Lung (tissue), 12 donors: ENCODE results near the gene CCDC33. TPM values are rescaled to one million over a fixed set of nuclear protein-coding genes. Genes with fewer than 3 reads are reported as not detected.

Experiments used
- ATAC-seq: fragments of 200-7000 bp; cut with Tn5 transposase; one replicate; pipeline ENCODE4 v1.9.1; 2020; ENCODE audit warnings: moderate number of reproducible peaks; ENCODE audit not compliant: insufficient read depth, low FRiP score
- DNase-seq, 3 donors: peaks; one replicate each; pipeline ENCODE4 v3.0.0-alpha.2; 2013 to 2017
- H3K27ac ChIP-seq, 2 donors: one replicate each; pipeline ENCODE4 v1.5.1; 2013; ENCODE audit warnings: mild to moderate bottlenecking in 2 of 2, moderate library complexity in 2 of 2, control low read depth in 1 of 2, inconsistent platforms in 1 of 2, low read depth in 1 of 2, low read length in 1 of 2
- H3K27me3 ChIP-seq, 3 donors: one replicate each; pipeline ENCODE4 v1.5.1; 2013; ENCODE audit warnings: low read length in 2 of 3; ENCODE audit not compliant: control insufficient read depth in 3 of 3, insufficient read depth in 3 of 3
- H3K36me3 ChIP-seq, 4 donors: one replicate each; pipeline ENCODE4 v1.5.1; 2013; ENCODE audit warnings: low read length in 4 of 4, mild to moderate bottlenecking in 1 of 4, moderate library complexity in 1 of 4; ENCODE audit not compliant: control insufficient read depth in 4 of 4, insufficient read depth in 4 of 4
- H3K4me1 ChIP-seq, 5 donors: one replicate each; pipeline ENCODE4 v1.5.1; 2013; ENCODE audit warnings: low read length in 5 of 5, mild to moderate bottlenecking in 2 of 5, moderate library complexity in 1 of 5; ENCODE audit not compliant: control insufficient read depth in 5 of 5, insufficient read depth in 5 of 5
- H3K4me3 ChIP-seq: one replicate; pipeline ENCODE4 v1.5.1; 2013; ENCODE audit warnings: mild to moderate bottlenecking, control low read depth, moderate library complexity
- H3K9ac ChIP-seq, 2 donors: one replicate each; pipeline ENCODE4 v1.5.1; 2013; ENCODE audit warnings: low read length in 2 of 2, control low read depth in 1 of 2; ENCODE audit not compliant: insufficient read depth in 1 of 2
- H3K9me3 ChIP-seq, 4 donors: one replicate each; pipeline ENCODE4 v1.5.1; 2013; ENCODE audit warnings: low read length in 3 of 4, mild to moderate bottlenecking in 1 of 4, moderate library complexity in 1 of 4; ENCODE audit not compliant: control insufficient read depth in 4 of 4, insufficient read depth in 3 of 4
- CTCF ChIP-seq: IDR thresholded peaks from 2 replicates; pipeline ENCODE4 v1.5.1; 2012; ENCODE audit warnings: mild to moderate bottlenecking; ENCODE audit errors: control extremely low read depth, extremely low read depth
- WGBS, 2 donors: extraction: QIAGEN DNeasy Blood & Tissue Kit; methylation state at CpG; one replicate each; pipeline ENCODE4 v1.1.7; 2013; 5-methylcytosine and 5-hydroxymethylcytosine counted together
- polyA plus RNA-seq, 2 donors: library from polyadenylated mRNA; stranded (reverse); fragments of 200-250 nt; gene quantifications; one replicate each; pipeline ENCODE4 v1.2.1, GENCODE V29; 2013
- total RNA-seq, 2 donors: library from RNA; depleted of rRNA in 1 of 2; stranded (reverse); fragments of >200 nt in 1 of 2; gene quantifications; one replicate each; pipeline ENCODE4 v1.2.1, GENCODE V29; 2014 to 2021
- donor health status: control.
- donor health status: control.
- donor health status: Bipolar disorder and iron deficiency.
- donor health status: healthy.
- donor health status: DM: yes; HTN: yes; CAD: no.

CCDC33 gene
- total and polyA plus RNA-seq, 4 donors, result 4.3 to 14.1 (median 9.1) TPM

GRCh38 chr15:74275957-74276356 is 39.8 kb downstream of the CCDC33 start:
- H3K36me3 ChIP-seq, result no peaks in the 10 kb centered on the region
- H3K27ac ChIP-seq, result no peak overlapping the region
- no peaks in the 10 kb centered on the region for H3K9me3 ChIP-seq
- ATAC-seq (no peak), DNase-seq (no peak)
- H3K27me3 ChIP-seq, result peaks cover 0 to 15% (median 3%) of the 10 kb centered on the region in 3 donors
- H3K9ac ChIP-seq, result no peak overlapping the region
- TF ChIP-seq CTCF, result no peak
- no peaks in the 10 kb centered on the region for H3K4me1 ChIP-seq
- no peak overlapping the region for H3K4me3 ChIP-seq
- 89% methylated on average over 6 of the region's 6 CpGs for WGBS, 2 donors

- H3K27ac ChIP-seq, result no peak overlapping the region
- DNase-seq, result no peak
- WGBS, 2 donors, result 85% methylated on average over 3 of the region's 3 CpGs
- TF ChIP-seq CTCF, result no peak
- ATAC-seq, result no peak
- H3K27me3 ChIP-seq, result peaks cover 0 to 9% (median 0%) of the 10 kb centered on the region in 3 donors
- no peak overlapping the region for H3K4me3 ChIP-seq
- H3K36me3 ChIP-seq, result no peaks in the 10 kb centered on the region
- no peaks in the 10 kb centered on the region for H3K9me3 ChIP-seq
- H3K9ac ChIP-seq, result no peak overlapping the region
- no peaks in the 10 kb centered on the region for H3K4me1 ChIP-seq
Observed at GRCh38 chr15:74276560-74276959, 40.4 kb downstream of the CCDC33 start.

- Histone ChIP-seq H3K9ac (no peak overlapping the region), H3K27ac (no peak overlapping the region), H3K27me3 (peaks cover 0 to 13% (median 0%) of the 10 kb centered on the region in 3 donors), H3K9me3 (no peaks in the 10 kb centered on the region), H3K36me3 (no peaks in the 10 kb centered on the region), H3K4me1 (no peaks in the 10 kb centered on the region), H3K4me3 (no peak overlapping the region)
- no peak for TF ChIP-seq CTCF
- ATAC-seq (no peak), DNase-seq (no peak)
- WGBS, 2 donors, result 78 to 83% methylated on average over 8 of the region's 8 CpGs
Observed at GRCh38 chr15:74277242-74277810, 41.2 kb downstream of the CCDC33 start.

GRCh38 chr15:74278207-74278606 is 42.1 kb downstream of the CCDC33 start:
- Histone ChIP-seq H3K27me3 (peaks cover 0 to 18% (median 0%) of the 10 kb centered on the region in 3 donors), H3K4me1 (no peaks in the 10 kb centered on the region), H3K36me3 (no peaks in the 10 kb centered on the region), H3K9me3 (no peaks in the 10 kb centered on the region), H3K9ac (no peak overlapping the region), H3K4me3 (no peak overlapping the region), H3K27ac (no peak overlapping the region)
- 67 to 77% methylated on average over 8 of the region's 8 CpGs for WGBS, 2 donors
- no peak for DNase-seq
- TF ChIP-seq CTCF, result no peak
- ATAC-seq, result no peak
